ENCODE measurements around the gene HELZ. TPM values are rescaled to one million over a fixed set of nuclear protein-coding genes. Genes with fewer than 3 reads are reported as not detected.

Gene HELZ
- total and polyA plus RNA-seq, 2 experiments from 2014 or later = 27.6 to 31.7 TPM

DNA sequence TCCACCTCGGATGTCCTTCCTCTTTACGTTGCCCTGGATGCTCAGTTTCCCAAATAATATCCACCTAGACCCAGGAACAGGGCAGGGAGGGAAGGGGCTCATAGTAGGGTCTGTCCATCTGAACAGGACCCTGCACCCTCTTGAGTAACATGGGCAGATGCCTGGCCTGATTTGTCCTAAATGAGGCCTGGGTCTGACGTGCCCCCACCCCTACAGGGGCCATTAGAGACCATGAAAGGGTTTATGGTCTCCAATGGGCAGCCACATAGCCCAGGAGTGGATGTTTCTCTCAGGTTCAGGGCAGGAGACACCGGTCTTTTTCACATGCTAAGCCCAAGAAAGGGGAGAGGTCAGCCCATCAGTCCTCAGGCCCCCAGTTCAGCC lies 193.8 kb downstream of the HELZ start:
- Histone ChIP-seq H3K36me3 (no peaks in the 10 kb centered on the region), H3K27me3 (no peaks in the 10 kb centered on the region), H3K27ac (no peak overlapping the region), H3K9me3 (ENCODE audit: low read depth) (no peaks in the 10 kb centered on the region), H3K4me3 (no peak overlapping the region), H3K4me1 (ENCODE audit: low read depth) (no peaks in the 10 kb centered on the region)
- TF ChIP-seq, protein P1, sequence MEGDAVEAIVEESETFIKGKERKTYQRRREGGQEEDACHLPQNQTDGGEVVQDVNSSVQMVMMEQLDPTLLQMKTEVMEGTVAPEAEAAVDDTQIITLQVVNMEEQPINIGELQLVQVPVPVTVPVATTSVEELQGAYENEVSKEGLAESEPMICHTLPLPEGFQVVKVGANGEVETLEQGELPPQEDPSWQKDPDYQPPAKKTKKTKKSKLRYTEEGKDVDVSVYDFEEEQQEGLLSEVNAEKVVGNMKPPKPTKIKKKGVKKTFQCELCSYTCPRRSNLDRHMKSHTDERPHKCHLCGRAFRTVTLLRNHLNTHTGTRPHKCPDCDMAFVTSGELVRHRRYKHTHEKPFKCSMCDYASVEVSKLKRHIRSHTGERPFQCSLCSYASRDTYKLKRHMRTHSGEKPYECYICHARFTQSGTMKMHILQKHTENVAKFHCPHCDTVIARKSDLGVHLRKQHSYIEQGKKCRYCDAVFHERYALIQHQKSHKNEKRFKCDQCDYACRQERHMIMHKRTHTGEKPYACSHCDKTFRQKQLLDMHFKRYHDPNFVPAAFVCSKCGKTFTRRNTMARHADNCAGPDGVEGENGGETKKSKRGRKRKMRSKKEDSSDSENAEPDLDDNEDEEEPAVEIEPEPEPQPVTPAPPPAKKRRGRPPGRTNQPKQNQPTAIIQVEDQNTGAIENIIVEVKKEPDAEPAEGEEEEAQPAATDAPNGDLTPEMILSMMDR (IDR thresholded peaks at IDR 0.05; ENCODE audit: low read depth, low read length) = no peak
- no peak for DNase-seq (ENCODE audit: low read depth in 1 of 2, low spot score in 1 of 2)

DNA sequence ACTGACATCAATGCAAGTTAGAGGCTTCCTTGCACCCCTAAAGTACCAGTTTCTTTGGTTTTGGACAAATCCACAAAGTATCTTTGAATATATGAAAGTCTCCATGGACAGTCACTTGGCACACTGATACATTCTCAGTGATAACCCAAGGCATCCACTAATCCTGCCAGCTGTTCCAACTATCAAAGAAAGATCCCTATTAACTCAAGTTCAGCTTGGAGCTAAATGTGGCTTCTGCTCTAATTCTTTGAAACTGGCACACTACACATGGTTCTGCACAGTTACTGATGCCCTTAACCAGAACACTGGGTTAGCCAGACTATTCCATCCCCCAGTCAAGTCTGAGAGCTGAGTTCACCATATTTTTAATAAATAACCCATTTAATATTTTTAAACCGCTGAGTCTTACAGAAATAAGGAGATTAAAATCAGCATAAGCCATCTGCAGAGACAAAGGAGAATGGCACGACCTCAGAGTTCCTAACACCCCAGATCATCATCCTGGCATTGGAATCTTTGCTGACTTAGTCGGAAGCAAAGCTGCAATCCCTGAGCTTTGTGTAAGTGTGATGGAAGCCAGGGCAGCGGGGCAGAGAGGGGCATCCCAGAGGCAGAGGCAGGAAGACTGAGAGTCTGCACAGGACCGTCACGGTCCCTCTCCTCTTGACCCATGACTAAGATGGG lies 194.4 kb downstream of the HELZ start:
- Histone ChIP-seq H3K9me3 (ENCODE audit: low read depth) (no peaks in the 10 kb centered on the region), H3K27ac (no peak overlapping the region), H3K27me3 (no peaks in the 10 kb centered on the region), H3K36me3 (no peaks in the 10 kb centered on the region), H3K4me3 (no peak overlapping the region), H3K4me1 (ENCODE audit: low read depth) (no peaks in the 10 kb centered on the region)
- DNase-seq (ENCODE audit: low read depth in 1 of 2, low spot score in 1 of 2) = no peak
- TF ChIP-seq, protein P1 (IDR thresholded peaks at IDR 0.05; ENCODE audit: low read depth, low read length) = no peak

DNA sequence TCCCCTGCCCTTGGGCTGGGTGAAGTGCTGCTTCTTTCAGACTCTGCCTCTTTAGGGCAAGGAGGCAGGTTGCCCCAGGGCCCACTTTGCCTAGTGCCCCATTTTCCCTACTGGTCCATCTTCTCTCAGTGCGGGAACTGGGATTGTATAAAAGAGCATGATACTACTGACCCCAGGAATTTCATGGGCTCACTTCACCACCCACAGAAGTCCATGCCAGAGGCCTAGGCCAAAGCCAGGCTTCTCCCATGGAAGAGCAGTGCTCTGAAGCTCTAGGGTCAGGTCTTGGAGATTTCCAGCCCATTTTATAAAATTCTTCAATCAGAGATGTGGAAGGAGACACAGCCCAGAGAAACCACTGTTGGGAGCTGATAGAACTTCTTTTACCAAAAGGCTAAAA lies 194.9 kb downstream of the HELZ start:
- H3K4me3 ChIP-seq = no peak overlapping the region
- no peaks in the 10 kb centered on the region for H3K36me3 ChIP-seq
- no peaks in the 10 kb centered on the region for H3K9me3 ChIP-seq (ENCODE audit: low read depth)
- no peaks in the 10 kb centered on the region for H3K4me1 ChIP-seq (ENCODE audit: low read depth)
- DNase-seq (ENCODE audit: low read depth in 1 of 2, low spot score in 1 of 2) = no peak
- H3K27ac ChIP-seq = no peak overlapping the region
- H3K27me3 ChIP-seq = no peaks in the 10 kb centered on the region
- TF ChIP-seq, protein P1 (IDR thresholded peaks at IDR 0.05; ENCODE audit: low read depth, low read length) = no peak

DNA sequence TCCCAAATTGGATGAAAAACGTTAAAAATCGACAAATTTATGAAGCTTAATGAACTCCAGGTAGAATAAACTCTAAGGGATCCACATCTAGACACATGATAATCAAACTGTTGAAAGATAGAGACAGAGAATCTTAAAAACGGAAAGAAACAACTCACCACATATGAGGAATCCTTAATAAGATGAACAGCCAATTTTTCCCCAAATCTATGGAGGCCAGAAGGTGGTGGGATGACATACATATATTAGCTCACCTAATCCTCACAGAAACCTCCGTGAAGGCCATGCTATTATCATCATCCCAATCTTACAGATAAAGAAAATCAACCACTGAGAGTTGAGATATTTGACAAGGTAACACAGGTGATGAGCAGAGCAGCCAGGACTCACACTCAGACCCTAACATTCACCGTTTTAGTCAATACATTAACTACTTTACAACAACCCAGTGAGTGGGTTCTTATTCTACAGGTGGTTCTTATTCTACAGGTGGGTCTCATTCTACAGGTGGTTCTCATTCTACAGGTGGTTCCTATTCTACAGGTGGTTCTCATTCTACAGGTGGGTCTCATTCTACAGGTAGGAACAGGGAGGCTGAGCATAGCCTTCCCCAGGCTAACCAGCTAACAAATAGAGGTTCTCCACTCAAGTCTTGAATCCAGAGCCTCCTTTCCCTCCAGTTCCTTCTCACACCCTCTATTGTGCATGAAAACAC lies 195.8 kb downstream of the HELZ start:
- Histone ChIP-seq H3K27me3 (no peaks in the 10 kb centered on the region), H3K4me3 (no peak overlapping the region), H3K27ac (no peak overlapping the region), H3K9me3 (ENCODE audit: low read depth) (no peaks in the 10 kb centered on the region), H3K36me3 (no peaks in the 10 kb centered on the region), H3K4me1 (ENCODE audit: low read depth) (no peaks in the 10 kb centered on the region)
- TF ChIP-seq, protein P1 (IDR thresholded peaks at IDR 0.05; ENCODE audit: low read depth, low read length) = no peak
- no peak for DNase-seq (ENCODE audit: low read depth in 1 of 2, low spot score in 1 of 2)

DNA sequence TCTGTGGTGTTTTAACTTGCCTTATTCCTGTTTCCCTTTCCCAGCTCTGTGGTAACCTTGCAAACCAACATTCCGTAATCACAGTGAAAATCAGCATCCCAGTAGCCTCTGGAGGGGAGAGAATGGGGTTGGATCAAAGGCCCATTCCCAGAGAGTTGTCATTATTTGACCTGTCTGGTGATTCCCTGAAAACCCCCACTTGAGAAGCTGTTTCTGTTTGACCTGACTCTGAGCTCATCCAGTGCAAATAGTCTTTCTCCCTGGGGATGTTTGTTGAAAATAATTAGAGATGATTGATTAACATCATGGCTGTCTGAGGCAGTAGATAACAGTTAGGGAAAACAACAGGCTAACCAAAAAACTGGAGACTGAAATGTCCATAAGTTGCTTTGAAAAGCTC lies 197.6 kb downstream of the HELZ start:
- Histone ChIP-seq H3K4me1 (ENCODE audit: low read depth) (no peaks in the 10 kb centered on the region), H3K27me3 (no peaks in the 10 kb centered on the region), H3K9me3 (ENCODE audit: low read depth) (no peaks in the 10 kb centered on the region), H3K27ac (no peak overlapping the region), H3K36me3 (no peaks in the 10 kb centered on the region), H3K4me3 (no peak overlapping the region)
- no peak for DNase-seq (ENCODE audit: low read depth in 1 of 2, low spot score in 1 of 2)
- TF ChIP-seq, protein P1 (IDR thresholded peaks at IDR 0.05; ENCODE audit: low read depth, low read length) = no peak
